H1 (cell line): Measurements from ENCODE around the gene CACFD1. TPM values are rescaled to one million over a fixed set of nuclear protein-coding genes. Genes with fewer than 3 reads are reported as not detected.

Source experiments
- CTCF ChIA-PET: fragments of 300-600 bp; sonication (Branson Sonifier 250); formaldehyde crosslinking; loops from one replicate; lab custom pipeline; 2021; ENCODE audit not compliant: partially characterized antibody; lab: Charles Lee
- POLR2A ChIA-PET: fragments of 300-600 bp; sonication (Branson Sonifier 250); formaldehyde crosslinking; loops from one replicate; lab custom pipeline; 2021; ENCODE audit warnings: inconsistent platforms; ENCODE audit not compliant: partially characterized antibody; lab: Charles Lee
- DNase-seq, 2 experiments: peaks; one replicate each; pipeline versions ENCODE4 v3.0.0 to v3.0.0-alpha.2; 2010 to 2022; ENCODE audit warnings: low spot score in 2 of 2, low read depth in 1 of 2, mixed read lengths in 1 of 2
- FAIRE-seq: peaks from 2 replicates; lab custom pipeline; 2011; peaks lifted over from hg19 to GRCh38; lab: Jason Lieb, UNC
- H2AFZ ChIP-seq: 2 replicates; pipeline ENCODE4 v1.8.1; 2012; ENCODE audit warnings: low read length, inconsistent platforms
- H2AK5ac ChIP-seq: 2 replicates; pipeline ENCODE4 v1.6.1; 2013; ENCODE audit warnings: low read depth, low read length
- H2BK120ac ChIP-seq: replicated peaks from 2 replicates; pipeline ENCODE3; 2013; ENCODE audit warnings: low read depth, low read length, inconsistent platforms
- H2BK12ac ChIP-seq: 2 replicates; pipeline ENCODE4 v1.6.1; 2013; ENCODE audit warnings: low read depth, low read length
- H2BK15ac ChIP-seq: 2 replicates; pipeline ENCODE4 v1.6.1; 2013; ENCODE audit warnings: low read length
- H2BK20ac ChIP-seq: 2 replicates; pipeline ENCODE4 v1.6.1; 2013; ENCODE audit warnings: low read length
- H2BK5ac ChIP-seq: 2 replicates; pipeline ENCODE4 v1.6.1; 2013; ENCODE audit warnings: low read depth, low read length
- H3K14ac ChIP-seq: 2 replicates; pipeline ENCODE4 v1.6.1; 2013; ENCODE audit warnings: inconsistent platforms; ENCODE audit not compliant: insufficient read length
- H3K18ac ChIP-seq: 2 replicates; pipeline ENCODE4 v1.6.1; 2013; ENCODE audit warnings: low read length; ENCODE audit errors: extremely low read depth
- H3K23ac ChIP-seq: 2 replicates; pipeline ENCODE4 v1.6.1; 2013; ENCODE audit warnings: inconsistent platforms; ENCODE audit not compliant: insufficient read length
- H3K23me2 ChIP-seq: 2 replicates; pipeline ENCODE4 v1.6.1; 2013; ENCODE audit warnings: low read depth, low read length
- H3K27ac ChIP-seq: 2 replicates; pipeline ENCODE4 v1.6.1; 2011; ENCODE audit warnings: low read depth, low read length, inconsistent platforms
- H3K27me3 ChIP-seq, 4 experiments: replicated peaks in 1 of 4; 1 replicate in 1 of 4; 2 replicates in 3 of 4; pipeline versions ENCODE4 v1.6.1 to v1.8.1; 2011 to 2013; ENCODE audit warnings: low read length in 3 of 4, mild to moderate bottlenecking in 3 of 4, inconsistent platforms in 2 of 4, mixed read lengths in 2 of 4, moderate library complexity in 1 of 4; ENCODE audit not compliant: control insufficient read depth in 3 of 4, insufficient read depth in 3 of 4; ENCODE audit errors: extremely low read depth in 1 of 4
- H3K36me3 ChIP-seq, 4 experiments: 2 replicates each; pipeline versions ENCODE4 v1.6.1 to v1.8.1; 2011 to 2013; ENCODE audit warnings: mild to moderate bottlenecking in 4 of 4, low read length in 3 of 4, moderate library complexity in 2 of 4, control low read depth in 1 of 4, inconsistent platforms in 1 of 4; ENCODE audit not compliant: insufficient read depth in 4 of 4, control insufficient read depth in 2 of 4
- H3K4ac ChIP-seq: replicated peaks from 2 replicates; pipeline ENCODE3; 2013; ENCODE audit warnings: low read length, low read depth, mixed read lengths, inconsistent platforms; ENCODE audit not compliant: insufficient read length
- H3K4me1 ChIP-seq, 4 experiments: replicated peaks in 1 of 4; 1 replicate in 1 of 4; 2 replicates in 3 of 4; pipeline versions ENCODE4 v1.6.1 to v1.8.1; 2011 to 2013; ENCODE audit warnings: low read length in 3 of 4, inconsistent platforms in 2 of 4, mixed read lengths in 1 of 4; ENCODE audit not compliant: insufficient read depth in 4 of 4, control insufficient read depth in 3 of 4
- H3K4me2 ChIP-seq, 2 experiments: 2 replicates each; pipeline versions ENCODE4 v1.6.1 to v1.8.1; 2011 to 2013; ENCODE audit warnings: low read depth in 2 of 2, low read length in 2 of 2, control low read depth in 1 of 2, inconsistent platforms in 1 of 2, mild to moderate bottlenecking in 1 of 2; ENCODE audit not compliant: insufficient read depth in 1 of 2
- H3K4me3 ChIP-seq, 4 experiments: fragments of 200-600, 300-600 bp in 1 of 4; sonication (generic), shearing (Covaris generic), sonication (Bioruptor Twin) in 1 of 4; 2 replicates each; pipeline versions ENCODE4 v1.5.1 to v1.8.1; 2011 to 2016; ENCODE audit warnings: low read length in 4 of 4, low read depth in 3 of 4, control low read depth in 2 of 4, inconsistent platforms in 2 of 4, mild to moderate bottlenecking in 2 of 4, mixed read lengths in 1 of 4, moderate library complexity in 1 of 4; ENCODE audit not compliant: insufficient read depth in 2 of 4; ENCODE audit errors: extremely low read depth in 1 of 4
- H3K56ac ChIP-seq: replicated peaks from 2 replicates; pipeline ENCODE3; 2013; ENCODE audit warnings: low read depth, mild to moderate bottlenecking, mixed read lengths, low read length, inconsistent platforms; ENCODE audit not compliant: insufficient read length
- H3K79me1 ChIP-seq: 2 replicates; pipeline ENCODE4 v1.6.1; 2013; ENCODE audit warnings: low read depth, low read length, control low read depth
- H3K79me2 ChIP-seq, 2 experiments: 2 replicates each; pipeline versions ENCODE4 v1.6.1 to v1.8.1; 2012 to 2013; ENCODE audit warnings: low read length in 2 of 2, mild to moderate bottlenecking in 2 of 2, inconsistent platforms in 1 of 2; ENCODE audit not compliant: insufficient read depth in 2 of 2, control insufficient read depth in 1 of 2
- H3K9ac ChIP-seq, 4 experiments: replicated peaks in 1 of 4; 1 replicate in 1 of 4; 2 replicates in 3 of 4; pipeline versions ENCODE4 v1.6.1 to v1.8.1; 2011 to 2013; ENCODE audit warnings: low read depth in 3 of 4, low read length in 3 of 4, control low read depth in 2 of 4, mild to moderate bottlenecking in 2 of 4, moderate library complexity in 2 of 4, inconsistent platforms in 1 of 4; ENCODE audit errors: extremely low read depth in 1 of 4
- H3K9me3 ChIP-seq, 2 experiments: 2 replicates each; pipeline versions ENCODE4 v1.6.1 to v1.8.1; 2012 to 2013; ENCODE audit warnings: mild to moderate bottlenecking in 2 of 2, moderate library complexity in 2 of 2, control low read depth in 1 of 2, inconsistent platforms in 1 of 2, low read depth in 1 of 2, low read length in 1 of 2, mixed read lengths in 1 of 2; ENCODE audit not compliant: insufficient read depth in 2 of 2
- H4K20me1 ChIP-seq, 2 experiments: replicated peaks in 1 of 2; 2 replicates each; pipeline versions ENCODE3 to v1.8.1; 2011 to 2013; ENCODE audit warnings: inconsistent platforms in 2 of 2, low read length in 2 of 2, mild to moderate bottlenecking in 1 of 2; ENCODE audit not compliant: insufficient read depth in 2 of 2, control insufficient read depth in 1 of 2
- H4K5ac ChIP-seq: 2 replicates; pipeline ENCODE4 v1.6.1; 2013; ENCODE audit warnings: low read length, low read depth, mixed read lengths, inconsistent platforms; ENCODE audit not compliant: insufficient read length
- H4K8ac ChIP-seq: 2 replicates; pipeline ENCODE4 v1.8.0; 2013; ENCODE audit warnings: mild to moderate bottlenecking, moderate library complexity, low read length, inconsistent platforms; ENCODE audit not compliant: insufficient read depth; ENCODE audit errors: extremely low read depth
- H4K91ac ChIP-seq: replicated peaks from 2 replicates; pipeline ENCODE3; 2013; ENCODE audit warnings: low read length, mixed read lengths, inconsistent platforms; ENCODE audit not compliant: insufficient read length
- ASH2L ChIP-seq: fragments of 200-600, 300-600 bp; sonication (generic); IDR thresholded peaks from one replicate; pipeline ENCODE4 v1.7.1; 2017; ENCODE audit warnings: low read length
- JUND ChIP-seq: IDR thresholded peaks from 2 replicates; pipeline ENCODE4 v1.6.1; 2011; ENCODE audit warnings: mild to moderate bottlenecking, improper control_type of control experiment, low read length
- POLR2A ChIP-seq, 2 experiments: IDR thresholded peaks; 1 replicate in 1 of 2; 2 replicates in 1 of 2; pipeline ENCODE4 v1.6.1; 2011; ENCODE audit warnings: low read depth in 2 of 2, low read length in 2 of 2, mild to moderate bottlenecking in 2 of 2; ENCODE audit errors: control extremely low read depth in 1 of 2
- RBBP5 ChIP-seq: IDR thresholded peaks from 2 replicates; pipeline ENCODE4 v1.7.1; 2012; ENCODE audit warnings: low read depth, mild to moderate bottlenecking, inconsistent platforms, low read length, moderate library complexity, borderline replicate concordance
- SUZ12 ChIP-seq: fragments of 200-600 bp; sonication (generic); IDR thresholded peaks from 2 replicates; pipeline ENCODE4 v1.6.1; 2012; ENCODE audit warnings: mild to moderate bottlenecking, inconsistent platforms, low read length, moderate library complexity, mixed read lengths
- TAF1 ChIP-seq: IDR thresholded peaks from 2 replicates; pipeline ENCODE4 v1.6.1; 2011; ENCODE audit warnings: mild to moderate bottlenecking, low read depth, low read length
- whole genome bisulfite sequencing, 2 experiments: shearing (Covaris generic) in 1 of 2; methylation state at CpG; one replicate each; pipeline versions ENCODE4 v1.1.6 to v1.1.7; 2013 to 2015; ENCODE audit warnings: low lambda C conversion rate in 2 of 2, mixed read lengths in 2 of 2, inconsistent platforms in 1 of 2, low coverage in 1 of 2, missing lambda C conversion rate in 1 of 2; ENCODE audit not compliant: insufficient replicate concordance in 2 of 2, insufficient coverage in 1 of 2, insufficient read length in 1 of 2; ENCODE audit errors: extremely low coverage in 1 of 2, missing lambda C conversion rate in 1 of 2; 5-methylcytosine and 5-hydroxymethylcytosine counted together
- polyA plus RNA-seq, 7 experiments: library from polyadenylated mRNA; depleted of rRNA in 3 of 7; stranded (reverse) in 5 of 7; unstranded in 2 of 7; fragments of >200 nt in 5 of 7; fragments of 200-250 nt in 2 of 7; gene quantifications; 1 replicate in 5 of 7; 2 replicates in 1 of 7; 4 replicates in 1 of 7; pipeline versions ENCODE4 v1.2.1 to v1.2.3, GENCODE V29; 2011 to 2013; ENCODE audit warnings: missing spikeins in 2 of 7, mixed read lengths in 2 of 7
- total RNA-seq: library from RNA; stranded (reverse); fragmentation: NEBNext Ultra II Directional; extraction: Animal tissue kit (Norgen Biotek cat#: 25700); gene quantifications from 2 replicates; pipeline ENCODE4 v1.2.1, GENCODE V29; 2021

Gene CACFD1
- total and polyA plus RNA-seq, 2 of the 8 experiments (the other 6 are each of a cell fraction or from before 2014, with no cell fraction given), result 13.4 to 15.5 TPM

- Histone ChIP-seq H2BK12ac (no peak overlapping the region), H2AK5ac (no peak overlapping the region), H3K9ac (no peak overlapping the region), H3K79me1 (peaks cover 2% of the 10 kb centered on the region; the same call in 1 of the 2 replicates), H2BK15ac (no peak overlapping the region), H4K8ac (no peak overlapping the region), H2BK5ac (no peak overlapping the region), H2BK120ac (no peak overlapping the region), H2AFZ (no peak overlapping the region), H3K4me3 (no peak overlapping the region), H3K23ac (no peak overlapping the region), H3K9me3 (peaks cover 0 to 2% of the 10 kb centered on the region in 2 experiments; a peak in 1 of 4 replicates), H3K4me1 (no peaks in the 10 kb centered on the region; a peak in 1 of 7 replicates), H3K4ac (no peak overlapping the region), H4K5ac (no peak overlapping the region), H4K91ac (no peak overlapping the region), H3K14ac (no peak overlapping the region), H4K20me1 (peaks cover under 1 to 8% of the 10 kb centered on the region in 2 experiments), H3K23me2 (peaks cover 9% of the 10 kb centered on the region), H3K27ac (no peak overlapping the region), H3K4me2 (no peak overlapping the region), H2BK20ac (no peak overlapping the region), H3K18ac (no peak overlapping the region), H3K56ac (no peak overlapping the region), H3K36me3 (peaks cover 0 to 3% (median 0%) of the 10 kb centered on the region in 4 experiments; a peak in 1 of 8 replicates), H3K79me2 (no peaks in the 10 kb centered on the region), H3K27me3 (no peaks in the 10 kb centered on the region)
- ChIA-PET CTCF (interaction anchor here (0.9 to 2.7 kb wide), 3 partner anchors 24 to 236 kb away, joined by 3 to 7 read pairs (median 3); no protein-coding TSS in a partner anchor), POLR2A (interaction anchor here (1.5 kb wide), 1 partner anchor 135 kb away, joined by 3 read pairs; the partner anchor contains the start of genes SURF1 and SURF2)
- FAIRE-seq, result no peak
- no peak for DNase-seq
- TF ChIP-seq ASH2L (no peak), TAF1 (no peak), JUND (no peak), RBBP5 (no peak), POLR2A (IDR thresholded peaks at IDR 0.05; ENCODE audit: control extremely low read depth in 1 of 2, low read depth in 2 of 2, low read length in 2 of 2) (no peak), SUZ12 (no peak)
- 91% methylated on average over 8 of the region's 8 CpGs; no CpG with 5 or more reads in 1 of the 2 experiments for WGBS, 2 experiments
These were observed 31.8 kb downstream of the CACFD1 start for GRCh38 chr9:133491656-133491925.
